ENCODE data around the gene EIF3B.
A peak's percentile ranks its signal among the peaks of the same experiment; 100 is the strongest.

Gene EIF3B

GRCh38 chr7:2354939-2355704 lies 495 bp downstream of the EIF3B start:
- Mint-ChIP-seq H3K9me3 (peaks cover 3% of the 10 kb centered on the region), H3K4me3 (peak overlapping the region; percentile 95), H3K27me3 (ENCODE audit: low read depth, poor library complexity) (peaks cover 7% of the 10 kb centered on the region), H3K36me3 (ENCODE audit: low read depth) (peaks cover 20% of the 10 kb centered on the region), H3K4me1 (peaks cover 46% of the 10 kb centered on the region), H3K27ac (peak overlapping the region; percentile 94)
- TF ChIP-seq CTCF (IDR thresholded peaks at IDR 0.05) = no peak
- DNase-seq = peak; percentile 39

GRCh38 chr7:2355705-2356008 lies 1.0 kb downstream of the EIF3B start:
- peaks cover 3% of the 10 kb centered on the region for H3K9me3 Mint-ChIP-seq

GRCh38 chr7:2357165-2357564 lies 2.5 kb downstream of the EIF3B start:
- no peak for DNase-seq
- peaks cover 27% of the 10 kb centered on the region for H3K36me3 Mint-ChIP-seq (ENCODE audit: low read depth)
- peak overlapping the region; percentile 87 for H3K27ac Mint-ChIP-seq
- peaks cover 2% of the 10 kb centered on the region for H3K9me3 Mint-ChIP-seq
- peaks cover 8% of the 10 kb centered on the region for H3K27me3 Mint-ChIP-seq (ENCODE audit: low read depth, poor library complexity)
- peak overlapping the region; percentile 86 for H3K4me3 Mint-ChIP-seq
- no peak for TF ChIP-seq CTCF (IDR thresholded peaks at IDR 0.05)
- H3K4me1 Mint-ChIP-seq = peaks cover 54% of the 10 kb centered on the region

More at GRCh38 chr7:2355705-2356008, 1.0 kb downstream of the EIF3B start:
- TF ChIP-seq CTCF (IDR thresholded peaks at IDR 0.05) = no peak
- H3K4me1 Mint-ChIP-seq = peaks cover 51% of the 10 kb centered on the region
- H3K27me3 Mint-ChIP-seq (ENCODE audit: low read depth, poor library complexity) = peaks cover 8% of the 10 kb centered on the region
- H3K27ac Mint-ChIP-seq = peak overlapping the region; percentile 94
- no peak for DNase-seq
- peaks cover 25% of the 10 kb centered on the region for H3K36me3 Mint-ChIP-seq (ENCODE audit: low read depth)
- peak overlapping the region; percentile 86 for H3K4me3 Mint-ChIP-seq

GRCh38 chr7:2357571-2357970 lies 2.9 kb downstream of the EIF3B start:
- peak overlapping the region; percentile 87 for H3K27ac Mint-ChIP-seq
- H3K4me1 Mint-ChIP-seq = peaks cover 54% of the 10 kb centered on the region
- H3K27me3 Mint-ChIP-seq (ENCODE audit: low read depth, poor library complexity) = peaks cover 8% of the 10 kb centered on the region
- no peaks in the 10 kb centered on the region for H3K9me3 Mint-ChIP-seq
- peak overlapping the region; percentile 86 for H3K4me3 Mint-ChIP-seq
- H3K36me3 Mint-ChIP-seq (ENCODE audit: low read depth) = peaks cover 28% of the 10 kb centered on the region
- DNase-seq = no peak
- no peak for TF ChIP-seq CTCF (IDR thresholded peaks at IDR 0.05)

GRCh38 chr7:2358968-2359527 lies 4.4 kb downstream of the EIF3B start:
- Mint-ChIP-seq H3K27ac (peak overlapping the region; percentile 84), H3K9me3 (no peaks in the 10 kb centered on the region), H3K36me3 (ENCODE audit: low read depth) (peaks cover 42% of the 10 kb centered on the region), H3K4me3 (peak overlapping the region; percentile 60), H3K27me3 (ENCODE audit: low read depth, poor library complexity) (peaks cover 6% of the 10 kb centered on the region), H3K4me1 (peaks cover 50% of the 10 kb centered on the region)
- TF ChIP-seq CTCF (IDR thresholded peaks at IDR 0.05) = no peak
- no peak for DNase-seq

- DNase-seq = no peak
- peaks cover 50% of the 10 kb centered on the region for H3K4me1 Mint-ChIP-seq
- TF ChIP-seq CTCF (IDR thresholded peaks at IDR 0.05) = no peak
- H3K36me3 Mint-ChIP-seq (ENCODE audit: low read depth) = peaks cover 47% of the 10 kb centered on the region
- H3K9me3 Mint-ChIP-seq = no peaks in the 10 kb centered on the region
- H3K4me3 Mint-ChIP-seq = peak overlapping the region; percentile 18
- peak overlapping the region; percentile 84 for H3K27ac Mint-ChIP-seq
- H3K27me3 Mint-ChIP-seq (ENCODE audit: low read depth, poor library complexity) = peaks cover 6% of the 10 kb centered on the region
Measured at GRCh38 chr7:2359610-2360009, 5.0 kb downstream of the EIF3B start.

Measured in nephron progenitor cell (in vitro differentiated cells).